Measurements from ENCODE around the gene KRT16.
"Not testable (repeated sequence)": the region's sequence is repeated elsewhere in the genome, so short reads cannot be mapped to it uniquely, and the experiment has no call there.

- not testable (repeated sequence) for TF ChIP-seq CTCF, EZH2phosphoT487 (IDR thresholded peaks at IDR 0.05; ENCODE audit: low read length)
Measured at GRCh38 chr17:41628621-41629255, 16.2 kb upstream of the KRT16 start.

Data from MM.1S (cell line).